Left ventricle myocardium inferior (tissue), 1 donor: ENCODE data around the gene SLC6A13. TPM values are rescaled to one million over a fixed set of nuclear protein-coding genes. Genes with fewer than 3 reads are reported as not detected.
"Not testable (repeated sequence)": the region's sequence is repeated elsewhere in the genome, so short reads cannot be mapped to it uniquely, and the experiment has no call there.

Experiments used
- DNase-seq: peaks from one replicate; pipeline ENCODE4 v3.0.0-alpha.2; 2020
- H3K27ac ChIP-seq: fragments of 200-600 bp; replicated peaks from 2 replicates; pipeline ENCODE4 v1.8.0; 2021
- H3K27me3 ChIP-seq: fragments of 200-600 bp; 2 replicates; pipeline ENCODE4 v1.8.0; 2021; ENCODE audit warnings: low read depth
- H3K36me3 ChIP-seq: fragments of 200-600 bp; 2 replicates; pipeline ENCODE4 v1.8.0; 2021
- H3K4me1 ChIP-seq: fragments of 200-600 bp; 2 replicates; pipeline ENCODE4 v1.8.0; 2021
- H3K4me3 ChIP-seq: fragments of 200-600 bp; 2 replicates; pipeline ENCODE4 v1.8.0; 2021; ENCODE audit warnings: mild to moderate bottlenecking, moderate library complexity
- H3K9me3 ChIP-seq: fragments of 200-600 bp; replicated peaks from 2 replicates; pipeline ENCODE4 v1.8.0; 2021
- intact Hi-C: fragments of 100-400 bp; cut with micrococcal nuclease; formaldehyde crosslinking; loops from one replicate; pipeline ENCODE4 v1.11.0; 2022
- total RNA-seq: library from RNA; stranded (reverse); fragmentation: NEBNext Ultra II Directional; extraction: Animal tissue kit (Norgen Biotek cat#: 25700); gene quantifications from one replicate; pipeline ENCODE4 v1.2.1, GENCODE V29; 2021
- TF ChIP-seq, protein P1 (sequence below): fragments of 200-600 bp; IDR thresholded peaks from 2 replicates; pipeline ENCODE4 v1.8.0; 2021; ENCODE audit warnings: antibody characterized with exemption, mild to moderate bottlenecking, borderline replicate concordance
- donor health status: DM: no; HTN: yes; CAD: no; lungs with severe emphysema.

Gene SLC6A13
- total RNA-seq, 1 donor from 2014 or later = 1.8 TPM

DNA sequence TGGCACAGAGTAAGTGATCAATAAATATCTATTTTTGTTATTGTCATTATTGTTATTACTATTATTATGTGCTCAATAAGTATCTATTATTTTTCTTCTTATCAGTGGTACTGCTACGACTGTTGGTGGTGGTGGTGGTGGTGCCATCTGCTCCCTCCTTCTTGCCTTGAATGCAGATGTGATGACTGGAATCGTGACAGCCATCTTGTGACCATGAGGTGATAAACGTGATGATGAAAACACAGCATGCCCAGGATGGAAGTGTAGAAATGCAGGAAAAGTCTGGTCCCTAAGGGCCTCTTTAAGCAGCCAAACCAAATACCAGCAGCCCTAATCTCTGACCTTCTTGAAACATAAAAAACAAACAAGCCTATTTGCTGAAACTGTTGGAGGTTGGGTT lies 71.1 kb downstream of the SLC6A13 start:
- Histone ChIP-seq H3K27ac (no peak overlapping the region), H3K36me3 (no peaks in the 10 kb centered on the region), H3K9me3 (no peaks in the 10 kb centered on the region), H3K27me3 (peaks cover 19% of the 10 kb centered on the region), H3K4me1 (peaks cover 14% of the 10 kb centered on the region), H3K4me3 (no peak overlapping the region)
- DNase-seq = no peak
- TF ChIP-seq, protein P1, sequence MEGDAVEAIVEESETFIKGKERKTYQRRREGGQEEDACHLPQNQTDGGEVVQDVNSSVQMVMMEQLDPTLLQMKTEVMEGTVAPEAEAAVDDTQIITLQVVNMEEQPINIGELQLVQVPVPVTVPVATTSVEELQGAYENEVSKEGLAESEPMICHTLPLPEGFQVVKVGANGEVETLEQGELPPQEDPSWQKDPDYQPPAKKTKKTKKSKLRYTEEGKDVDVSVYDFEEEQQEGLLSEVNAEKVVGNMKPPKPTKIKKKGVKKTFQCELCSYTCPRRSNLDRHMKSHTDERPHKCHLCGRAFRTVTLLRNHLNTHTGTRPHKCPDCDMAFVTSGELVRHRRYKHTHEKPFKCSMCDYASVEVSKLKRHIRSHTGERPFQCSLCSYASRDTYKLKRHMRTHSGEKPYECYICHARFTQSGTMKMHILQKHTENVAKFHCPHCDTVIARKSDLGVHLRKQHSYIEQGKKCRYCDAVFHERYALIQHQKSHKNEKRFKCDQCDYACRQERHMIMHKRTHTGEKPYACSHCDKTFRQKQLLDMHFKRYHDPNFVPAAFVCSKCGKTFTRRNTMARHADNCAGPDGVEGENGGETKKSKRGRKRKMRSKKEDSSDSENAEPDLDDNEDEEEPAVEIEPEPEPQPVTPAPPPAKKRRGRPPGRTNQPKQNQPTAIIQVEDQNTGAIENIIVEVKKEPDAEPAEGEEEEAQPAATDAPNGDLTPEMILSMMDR = no peak
- intact Hi-C loops = no loop called here

DNA sequence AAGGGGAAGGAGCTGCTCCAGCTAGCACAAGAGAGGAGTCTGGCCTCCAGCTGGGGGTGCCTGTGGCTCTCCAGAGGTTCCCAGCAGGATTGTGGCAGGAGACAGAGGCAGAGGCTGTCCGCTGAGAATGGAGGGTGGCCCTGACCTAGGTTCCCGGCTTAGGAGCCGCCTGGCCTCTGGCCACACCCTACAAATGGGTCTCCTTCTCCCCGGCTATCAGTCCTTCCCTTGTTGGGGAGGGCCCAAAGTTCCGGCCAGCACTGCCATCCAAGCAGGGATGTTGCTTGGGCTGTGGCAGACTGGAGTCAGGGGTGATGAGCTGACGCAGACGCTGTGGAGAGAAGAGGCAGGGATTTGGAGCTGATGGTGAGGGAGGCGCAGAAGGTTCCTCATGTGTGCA lies 71.8 kb downstream of the SLC6A13 start:
- H3K4me1 ChIP-seq = peaks cover 14% of the 10 kb centered on the region
- H3K27ac ChIP-seq = no peak overlapping the region
- intact Hi-C loops = no loop called here
- H3K36me3 ChIP-seq = no peaks in the 10 kb centered on the region
- no peaks in the 10 kb centered on the region for H3K9me3 ChIP-seq
- TF ChIP-seq, protein P1 = no peak
- peaks cover 19% of the 10 kb centered on the region for H3K27me3 ChIP-seq
- no peak overlapping the region for H3K4me3 ChIP-seq
- no peak for DNase-seq

DNA sequence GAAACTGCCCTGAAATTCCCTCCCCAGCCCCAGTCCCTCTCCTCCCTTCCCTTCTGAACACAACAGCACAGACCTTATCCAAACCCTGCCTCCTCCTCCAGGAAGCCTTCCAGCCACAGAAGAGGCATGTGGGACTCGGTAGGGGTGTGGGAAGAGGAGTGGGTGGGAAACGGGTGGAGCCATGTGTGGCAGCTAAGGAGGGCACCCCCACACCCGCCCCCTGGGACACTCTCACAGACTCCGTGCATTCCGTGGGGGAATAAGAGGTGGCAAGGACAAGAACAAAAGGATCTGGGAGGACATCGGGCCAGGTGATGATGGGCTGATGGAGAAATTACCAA lies 73.0 kb downstream of the SLC6A13 start:
- Histone ChIP-seq H3K36me3 (no peaks in the 10 kb centered on the region), H3K4me1 (peaks cover 14% of the 10 kb centered on the region), H3K4me3 (peak overlapping the region; percentile 66), H3K9me3 (no peaks in the 10 kb centered on the region), H3K27ac (no peak overlapping the region), H3K27me3 (peaks cover 14% of the 10 kb centered on the region)
- TF ChIP-seq, protein P1 = no peak
- no peak for DNase-seq
- intact Hi-C loops = no loop called here

DNA sequence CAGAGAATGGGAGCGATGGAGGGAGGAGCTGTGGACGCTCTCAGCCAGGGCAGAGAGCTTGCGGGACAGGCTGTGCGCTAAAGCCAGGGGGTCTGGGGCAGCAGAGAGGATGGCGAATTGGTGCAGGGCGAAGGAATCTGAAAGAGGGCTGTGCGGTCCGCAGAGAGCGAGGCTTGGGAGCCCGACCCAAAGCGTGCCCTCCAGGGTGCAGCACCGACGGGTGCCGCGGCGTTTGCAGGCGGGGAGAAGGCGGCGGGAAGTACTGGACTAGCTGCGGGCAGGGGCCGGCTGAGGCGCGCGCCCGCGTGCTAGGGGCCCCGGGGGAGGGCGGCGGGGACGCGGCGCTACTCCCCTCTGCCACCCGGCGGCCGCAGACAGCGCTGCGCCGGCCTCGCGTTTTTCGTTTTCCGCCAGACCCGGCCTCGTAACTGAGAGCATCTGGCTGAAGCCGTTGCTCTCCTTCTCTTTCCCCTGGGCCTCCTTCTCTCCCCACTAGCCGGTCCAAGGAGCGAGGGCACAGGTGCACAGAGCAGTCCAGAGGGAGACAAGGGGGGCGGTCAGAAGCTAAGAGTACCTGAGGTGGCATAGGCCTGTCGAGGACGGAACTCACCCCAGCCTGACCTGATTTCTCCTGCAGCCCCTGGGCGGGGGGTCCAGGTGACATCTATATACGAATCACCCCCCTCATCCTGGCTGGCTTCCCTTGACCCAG lies 73.6 kb downstream of the SLC6A13 start:
- DNase-seq = peak; percentile 55
- Histone ChIP-seq H3K27ac (peak overlapping the region; percentile 57), H3K4me1 (peaks cover 14% of the 10 kb centered on the region), H3K9me3 (no peaks in the 10 kb centered on the region), H3K36me3 (no peaks in the 10 kb centered on the region), H3K4me3 (peak overlapping the region; percentile 66), H3K27me3 (peaks cover 12% of the 10 kb centered on the region)
- intact Hi-C loops = no loop called here
- TF ChIP-seq, protein P1 = peak; percentile 92

DNA sequence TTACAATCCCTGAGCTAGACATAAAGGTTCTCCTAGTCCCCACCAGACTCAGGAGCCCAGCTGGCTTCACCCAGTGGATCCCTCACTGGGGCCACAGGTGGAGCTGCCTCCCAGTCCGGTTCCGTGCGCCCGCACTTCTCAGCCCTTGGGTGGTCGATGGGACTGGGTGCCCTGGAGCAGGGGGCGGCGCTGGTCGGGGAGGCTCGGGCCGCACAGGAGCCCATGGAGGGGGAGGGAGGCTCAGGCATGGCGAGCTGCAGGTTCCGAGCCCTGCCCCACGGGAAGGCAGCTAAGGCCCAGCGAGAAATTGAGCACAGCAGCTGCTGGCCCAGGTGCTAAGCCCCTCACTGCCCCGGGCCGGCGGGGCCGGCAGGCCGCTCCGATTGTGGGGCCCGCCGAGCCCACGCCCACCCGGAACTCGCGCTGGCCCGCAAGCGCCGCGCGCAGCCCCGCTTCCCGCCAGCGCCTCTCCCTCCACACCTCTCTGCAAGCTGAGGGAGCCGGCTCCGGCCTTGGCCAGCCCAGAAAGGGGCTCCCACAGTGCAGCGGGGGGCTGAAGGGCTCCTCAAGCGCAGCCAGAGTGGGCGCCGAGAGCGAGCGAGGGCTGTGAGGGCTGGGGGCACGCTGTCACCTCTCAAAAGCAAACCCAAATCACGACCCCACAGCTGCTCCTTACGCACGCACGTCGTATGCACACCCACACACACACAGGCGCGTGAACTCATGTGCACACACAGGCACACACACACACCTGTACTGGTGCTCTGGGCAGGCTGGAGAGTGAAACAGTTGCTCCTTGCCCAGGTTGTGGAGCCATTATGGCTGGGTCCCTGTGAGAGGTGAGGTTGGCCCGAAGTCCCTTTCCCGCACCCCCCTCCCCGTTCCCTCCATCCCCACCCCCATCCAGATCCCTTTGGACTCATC lies 74.4 kb downstream of the SLC6A13 start:
- H3K4me3 ChIP-seq = peak overlapping the region; percentile 66
- H3K27me3 ChIP-seq, H3K9me3 ChIP-seq, intact Hi-C loops, H3K36me3 ChIP-seq: not testable (repeated sequence)
- peak; percentile 12 for DNase-seq
- H3K27ac ChIP-seq = peak overlapping the region; percentile 57
- H3K4me1 ChIP-seq = peaks cover 14% of the 10 kb centered on the region
